ENCODE data around the gene NXPH1.

DNA sequence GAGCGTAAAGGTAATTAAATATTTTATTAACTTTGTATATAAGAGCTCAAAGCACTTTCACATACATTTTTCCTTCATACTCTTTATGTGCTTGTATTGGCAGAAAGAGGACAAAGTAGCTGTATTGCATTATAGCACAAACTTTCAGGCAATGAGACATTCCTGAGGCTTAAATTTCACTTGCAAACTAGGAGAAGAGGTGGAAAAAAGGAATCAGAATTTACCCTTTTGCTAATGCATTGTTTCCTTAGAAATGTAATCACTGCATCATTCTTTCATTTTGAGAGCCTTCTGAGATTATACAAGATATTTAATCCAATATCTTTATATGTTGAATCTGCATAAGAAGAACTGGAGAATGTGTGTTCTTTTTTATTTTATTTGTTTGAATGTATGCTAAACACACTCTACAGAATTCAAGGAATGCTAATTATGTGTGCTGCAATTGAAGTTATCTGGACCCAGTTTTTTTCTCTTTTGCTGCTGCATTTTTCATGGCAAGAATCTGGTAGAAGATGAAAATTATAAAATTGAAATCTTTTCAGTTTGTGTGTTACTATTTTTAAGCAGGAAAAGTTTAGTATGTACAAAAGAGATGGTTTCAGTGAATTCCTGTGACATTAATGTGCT lies 185.1 kb downstream of the NXPH1 start:
- TF ChIP-seq, protein P1, sequence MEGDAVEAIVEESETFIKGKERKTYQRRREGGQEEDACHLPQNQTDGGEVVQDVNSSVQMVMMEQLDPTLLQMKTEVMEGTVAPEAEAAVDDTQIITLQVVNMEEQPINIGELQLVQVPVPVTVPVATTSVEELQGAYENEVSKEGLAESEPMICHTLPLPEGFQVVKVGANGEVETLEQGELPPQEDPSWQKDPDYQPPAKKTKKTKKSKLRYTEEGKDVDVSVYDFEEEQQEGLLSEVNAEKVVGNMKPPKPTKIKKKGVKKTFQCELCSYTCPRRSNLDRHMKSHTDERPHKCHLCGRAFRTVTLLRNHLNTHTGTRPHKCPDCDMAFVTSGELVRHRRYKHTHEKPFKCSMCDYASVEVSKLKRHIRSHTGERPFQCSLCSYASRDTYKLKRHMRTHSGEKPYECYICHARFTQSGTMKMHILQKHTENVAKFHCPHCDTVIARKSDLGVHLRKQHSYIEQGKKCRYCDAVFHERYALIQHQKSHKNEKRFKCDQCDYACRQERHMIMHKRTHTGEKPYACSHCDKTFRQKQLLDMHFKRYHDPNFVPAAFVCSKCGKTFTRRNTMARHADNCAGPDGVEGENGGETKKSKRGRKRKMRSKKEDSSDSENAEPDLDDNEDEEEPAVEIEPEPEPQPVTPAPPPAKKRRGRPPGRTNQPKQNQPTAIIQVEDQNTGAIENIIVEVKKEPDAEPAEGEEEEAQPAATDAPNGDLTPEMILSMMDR (conservative IDR thresholded peaks at IDR 0.05; ENCODE audit: low read depth in 2 of 2), result no peak
- TF ChIP-seq EZH2 (IDR thresholded peaks at IDR 0.05; ENCODE audit: low read depth, unreplicated experiment) (no peak), POLR2AphosphoS5 (IDR thresholded peaks at IDR 0.05; ENCODE audit: low read depth) (no peak), ZNF114 (CRISPR knock-in tag; IDR thresholded peaks at IDR 0.05) (no peak), REST (IDR thresholded peaks at IDR 0.05; ENCODE audit: unreplicated experiment) (no peak), EZH2phosphoT487 (IDR thresholded peaks at IDR 0.05; ENCODE audit: unreplicated experiment) (no peak)
- TF ChIP-seq, protein P2, sequence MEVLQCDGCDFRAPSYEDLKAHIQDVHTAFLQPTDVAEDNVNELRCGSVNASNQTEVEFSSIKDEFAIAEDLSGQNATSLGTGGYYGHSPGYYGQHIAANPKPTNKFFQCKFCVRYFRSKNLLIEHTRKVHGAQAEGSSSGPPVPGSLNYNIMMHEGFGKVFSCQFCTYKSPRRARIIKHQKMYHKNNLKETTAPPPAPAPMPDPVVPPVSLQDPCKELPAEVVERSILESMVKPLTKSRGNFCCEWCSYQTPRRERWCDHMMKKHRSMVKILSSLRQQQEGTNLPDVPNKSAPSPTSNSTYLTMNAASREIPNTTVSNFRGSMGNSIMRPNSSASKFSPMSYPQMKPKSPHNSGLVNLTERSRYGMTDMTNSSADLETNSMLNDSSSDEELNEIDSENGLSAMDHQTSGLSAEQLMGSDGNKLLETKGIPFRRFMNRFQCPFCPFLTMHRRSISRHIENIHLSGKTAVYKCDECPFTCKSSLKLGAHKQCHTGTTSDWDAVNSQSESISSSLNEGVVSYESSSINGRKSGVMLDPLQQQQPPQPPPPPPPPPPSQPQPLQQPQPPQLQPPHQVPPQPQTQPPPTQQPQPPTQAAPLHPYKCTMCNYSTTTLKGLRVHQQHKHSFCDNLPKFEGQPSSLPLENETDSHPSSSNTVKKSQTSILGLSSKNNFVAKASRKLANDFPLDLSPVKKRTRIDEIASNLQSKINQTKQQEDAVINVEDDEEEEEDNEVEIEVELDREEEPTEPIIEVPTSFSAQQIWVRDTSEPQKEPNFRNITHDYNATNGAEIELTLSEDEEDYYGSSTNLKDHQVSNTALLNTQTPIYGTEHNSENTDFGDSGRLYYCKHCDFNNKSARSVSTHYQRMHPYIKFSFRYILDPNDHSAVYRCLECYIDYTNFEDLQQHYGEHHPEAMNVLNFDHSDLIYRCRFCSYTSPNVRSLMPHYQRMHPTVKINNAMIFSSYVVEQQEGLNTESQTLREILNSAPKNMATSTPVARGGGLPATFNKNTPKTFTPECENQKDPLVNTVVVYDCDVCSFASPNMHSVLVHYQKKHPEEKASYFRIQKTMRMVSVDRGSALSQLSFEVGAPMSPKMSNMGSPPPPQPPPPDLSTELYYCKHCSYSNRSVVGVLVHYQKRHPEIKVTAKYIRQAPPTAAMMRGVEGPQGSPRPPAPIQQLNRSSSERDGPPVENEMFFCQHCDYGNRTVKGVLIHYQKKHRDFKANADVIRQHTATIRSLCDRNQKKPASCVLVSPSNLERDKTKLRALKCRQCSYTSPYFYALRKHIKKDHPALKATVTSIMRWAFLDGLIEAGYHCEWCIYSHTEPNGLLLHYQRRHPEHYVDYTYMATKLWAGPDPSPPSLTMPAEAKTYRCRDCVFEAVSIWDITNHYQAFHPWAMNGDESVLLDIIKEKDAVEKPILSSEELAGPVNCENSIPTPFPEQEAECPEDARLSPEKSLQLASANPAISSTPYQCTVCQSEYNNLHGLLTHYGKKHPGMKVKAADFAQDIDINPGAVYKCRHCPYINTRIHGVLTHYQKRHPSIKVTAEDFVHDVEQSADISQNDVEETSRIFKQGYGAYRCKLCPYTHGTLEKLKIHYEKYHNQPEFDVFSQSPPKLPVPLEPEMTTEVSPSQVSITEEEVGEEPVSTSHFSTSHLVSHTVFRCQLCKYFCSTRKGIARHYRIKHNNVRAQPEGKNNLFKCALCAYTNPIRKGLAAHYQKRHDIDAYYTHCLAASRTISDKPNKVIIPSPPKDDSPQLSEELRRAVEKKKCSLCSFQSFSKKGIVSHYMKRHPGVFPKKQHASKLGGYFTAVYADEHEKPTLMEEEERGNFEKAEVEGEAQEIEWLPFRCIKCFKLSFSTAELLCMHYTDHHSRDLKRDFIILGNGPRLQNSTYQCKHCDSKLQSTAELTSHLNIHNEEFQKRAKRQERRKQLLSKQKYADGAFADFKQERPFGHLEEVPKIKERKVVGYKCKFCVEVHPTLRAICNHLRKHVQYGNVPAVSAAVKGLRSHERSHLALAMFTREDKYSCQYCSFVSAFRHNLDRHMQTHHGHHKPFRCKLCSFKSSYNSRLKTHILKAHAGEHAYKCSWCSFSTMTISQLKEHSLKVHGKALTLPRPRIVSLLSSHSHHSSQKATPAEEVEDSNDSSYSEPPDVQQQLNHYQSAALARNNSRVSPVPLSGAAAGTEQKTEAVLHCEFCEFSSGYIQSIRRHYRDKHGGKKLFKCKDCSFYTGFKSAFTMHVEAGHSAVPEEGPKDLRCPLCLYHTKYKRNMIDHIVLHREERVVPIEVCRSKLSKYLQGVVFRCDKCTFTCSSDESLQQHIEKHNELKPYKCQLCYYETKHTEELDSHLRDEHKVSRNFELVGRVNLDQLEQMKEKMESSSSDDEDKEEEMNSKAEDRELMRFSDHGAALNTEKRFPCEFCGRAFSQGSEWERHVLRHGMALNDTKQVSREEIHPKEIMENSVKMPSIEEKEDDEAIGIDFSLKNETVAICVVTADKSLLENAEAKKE (CRISPR knock-in tag; IDR thresholded peaks at IDR 0.05), result no peak
